Measurements from ENCODE around the gene INPP4B.
"Not testable (repeated sequence)": the region's sequence is repeated elsewhere in the genome, so short reads cannot be mapped to it uniquely, and the experiment has no call there.

INPP4B gene

GRCh38 chr4:142519342-142519741 is 326.8 kb downstream of the INPP4B start:
- no peak for DNase-seq (ENCODE audit: low read depth)
- H3K4me3 ChIP-seq (ENCODE audit: control insufficient read depth, low read depth, low read length) = no peak overlapping the region
- no peak for TF ChIP-seq CTCF (IDR thresholded peaks at IDR 0.05; ENCODE audit: control insufficient read depth, insufficient read depth, low read depth, low read length, missing control alignments)

GRCh38 chr4:142516686-142517526 is 329.2 kb downstream of the INPP4B start:
- H3K4me3 ChIP-seq (ENCODE audit: control insufficient read depth, low read depth, low read length) = no peak overlapping the region
- no peak for TF ChIP-seq CTCF (IDR thresholded peaks at IDR 0.05; ENCODE audit: control insufficient read depth, insufficient read depth, low read depth, low read length, missing control alignments)
- DNase-seq (ENCODE audit: low read depth) = peak; percentile 67

- TF ChIP-seq CTCF (IDR thresholded peaks at IDR 0.05; ENCODE audit: control insufficient read depth, insufficient read depth, low read depth, low read length, missing control alignments) = no peak
- no peak overlapping the region for H3K4me3 ChIP-seq (ENCODE audit: control insufficient read depth, low read depth, low read length)
- no peak for DNase-seq (ENCODE audit: low read depth)
These were observed 333.9 kb downstream of the INPP4B start for GRCh38 chr4:142512161-142512560.

DNA sequence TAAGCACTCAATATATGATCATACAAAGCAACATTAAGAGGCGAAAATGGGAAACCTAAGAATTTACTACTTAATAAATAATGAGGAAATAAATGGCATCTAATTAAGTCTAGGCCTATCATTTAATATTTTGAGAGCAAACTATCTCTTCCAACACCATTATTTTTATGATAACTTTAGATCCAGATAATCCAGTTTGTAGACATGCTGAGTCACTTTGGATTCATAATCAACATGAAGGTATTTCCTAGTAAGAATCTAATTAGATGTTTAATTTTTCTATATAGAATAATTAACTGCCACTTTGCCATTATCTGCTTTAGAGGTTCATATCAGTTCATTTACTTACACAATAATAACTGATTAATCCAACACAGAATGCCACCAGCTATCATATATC is 336.2 kb downstream of the INPP4B start:
- no peak for DNase-seq (ENCODE audit: low read depth)
- no peak overlapping the region for H3K4me3 ChIP-seq (ENCODE audit: control insufficient read depth, low read depth, low read length)
- no peak for TF ChIP-seq CTCF (IDR thresholded peaks at IDR 0.05; ENCODE audit: control insufficient read depth, insufficient read depth, low read depth, low read length, missing control alignments)

- not testable (repeated sequence) for H3K4me3 ChIP-seq (ENCODE audit: control insufficient read depth, low read depth, low read length)
These were observed 336.7 kb downstream of the INPP4B start for GRCh38 chr4:142509381-142509780.

GRCh38 chr4:142500966-142501365 is 345.1 kb downstream of the INPP4B start:
- no peak overlapping the region for H3K4me3 ChIP-seq (ENCODE audit: control insufficient read depth, low read depth, low read length)
- no peak for TF ChIP-seq CTCF (IDR thresholded peaks at IDR 0.05; ENCODE audit: control insufficient read depth, insufficient read depth, low read depth, low read length, missing control alignments)
- DNase-seq (ENCODE audit: low read depth) = no peak

More at GRCh38 chr4:142509381-142509780, 336.7 kb downstream of the INPP4B start:
- DNase-seq (ENCODE audit: low read depth) = not testable (repeated sequence)

- H3K4me3 ChIP-seq (ENCODE audit: control insufficient read depth, low read depth, low read length) = no peak overlapping the region
- no peak for TF ChIP-seq CTCF (IDR thresholded peaks at IDR 0.05; ENCODE audit: control insufficient read depth, insufficient read depth, low read depth, low read length, missing control alignments)
- no peak for DNase-seq (ENCODE audit: low read depth)
These were observed 348.5 kb downstream of the INPP4B start for GRCh38 chr4:142497606-142498005.

All from AG09309 (cell line).